Chondrocyte (in vitro differentiated cells): ENCODE results near the gene MX1. TPM values are rescaled to one million over a fixed set of nuclear protein-coding genes. Genes with fewer than 3 reads are reported as not detected.

ENCODE experiments used
- DNase-seq: peaks from one replicate; pipeline ENCODE4 v3.0.0; 2021; ENCODE audit warnings: mixed read lengths, low spot score
- H3K27ac Mint-ChIP-seq: one replicate; pipeline ENCODE4 v1.8.0; 2021; ENCODE audit warnings: mild to moderate bottlenecking, moderate library complexity, mixed read lengths; ENCODE audit not compliant: unreplicated experiment
- H3K27me3 Mint-ChIP-seq: 2 replicates; pipeline ENCODE4 v1.8.0; 2021; ENCODE audit warnings: low read depth, mixed read lengths
- H3K36me3 Mint-ChIP-seq: 2 replicates; pipeline ENCODE4 v1.8.0; 2021; ENCODE audit warnings: low read depth, mixed read lengths
- H3K4me1 Mint-ChIP-seq: 2 replicates; pipeline ENCODE4 v1.8.0; 2021; ENCODE audit warnings: low read depth, mild to moderate bottlenecking, mixed read lengths
- H3K4me3 Mint-ChIP-seq: one replicate; pipeline ENCODE4 v1.8.0; 2021; ENCODE audit warnings: mild to moderate bottlenecking, moderate library complexity, mixed read lengths; ENCODE audit not compliant: unreplicated experiment
- H3K9me3 Mint-ChIP-seq: 2 replicates; pipeline ENCODE4 v1.8.0; 2021; ENCODE audit warnings: low read depth, mixed read lengths
- total RNA-seq: library from RNA; stranded (reverse); gene quantifications from 3 replicates; pipeline ENCODE4 v1.2.1, GENCODE V29; 2021
- TF ChIP-seq, protein P1 (sequence below): fragments of 200-600 bp; sonication (generic); IDR thresholded peaks from 2 replicates; pipeline ENCODE4 v1.5.0; 2021; ENCODE audit warnings: antibody characterized with exemption, mild to moderate bottlenecking, moderate library complexity

Gene MX1
- total RNA-seq, 1 donor from 2014 or later: 1.2 TPM

DNA sequence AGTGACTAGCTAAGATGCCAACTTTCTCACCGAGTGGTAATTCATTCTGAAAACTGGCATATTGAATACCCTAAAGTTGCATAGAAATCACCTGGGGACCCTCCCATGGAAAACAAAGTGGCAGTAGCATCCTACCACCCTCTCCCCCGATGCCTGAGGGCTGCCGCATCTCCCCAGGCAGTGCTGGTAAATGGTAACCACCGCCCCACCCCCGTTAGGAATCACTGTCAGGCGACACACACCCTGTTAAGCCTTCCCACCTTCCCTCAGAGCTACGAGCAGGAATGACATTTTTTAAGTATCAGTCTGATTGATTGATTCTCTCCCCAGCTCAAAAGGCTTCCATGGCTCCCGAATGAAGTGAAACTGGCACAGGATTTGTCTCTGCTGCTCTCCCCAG lies 53.6 kb downstream of the MX1 start:
- peaks cover 38% of the 10 kb centered on the region for H3K4me1 Mint-ChIP-seq
- H3K36me3 Mint-ChIP-seq: no peaks in the 10 kb centered on the region
- no peak for DNase-seq
- H3K4me3 Mint-ChIP-seq: no peak overlapping the region
- no peaks in the 10 kb centered on the region for H3K9me3 Mint-ChIP-seq
- TF ChIP-seq, protein P1, sequence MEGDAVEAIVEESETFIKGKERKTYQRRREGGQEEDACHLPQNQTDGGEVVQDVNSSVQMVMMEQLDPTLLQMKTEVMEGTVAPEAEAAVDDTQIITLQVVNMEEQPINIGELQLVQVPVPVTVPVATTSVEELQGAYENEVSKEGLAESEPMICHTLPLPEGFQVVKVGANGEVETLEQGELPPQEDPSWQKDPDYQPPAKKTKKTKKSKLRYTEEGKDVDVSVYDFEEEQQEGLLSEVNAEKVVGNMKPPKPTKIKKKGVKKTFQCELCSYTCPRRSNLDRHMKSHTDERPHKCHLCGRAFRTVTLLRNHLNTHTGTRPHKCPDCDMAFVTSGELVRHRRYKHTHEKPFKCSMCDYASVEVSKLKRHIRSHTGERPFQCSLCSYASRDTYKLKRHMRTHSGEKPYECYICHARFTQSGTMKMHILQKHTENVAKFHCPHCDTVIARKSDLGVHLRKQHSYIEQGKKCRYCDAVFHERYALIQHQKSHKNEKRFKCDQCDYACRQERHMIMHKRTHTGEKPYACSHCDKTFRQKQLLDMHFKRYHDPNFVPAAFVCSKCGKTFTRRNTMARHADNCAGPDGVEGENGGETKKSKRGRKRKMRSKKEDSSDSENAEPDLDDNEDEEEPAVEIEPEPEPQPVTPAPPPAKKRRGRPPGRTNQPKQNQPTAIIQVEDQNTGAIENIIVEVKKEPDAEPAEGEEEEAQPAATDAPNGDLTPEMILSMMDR: no peak
- no peak overlapping the region for H3K27ac Mint-ChIP-seq
- no peaks in the 10 kb centered on the region for H3K27me3 Mint-ChIP-seq

DNA sequence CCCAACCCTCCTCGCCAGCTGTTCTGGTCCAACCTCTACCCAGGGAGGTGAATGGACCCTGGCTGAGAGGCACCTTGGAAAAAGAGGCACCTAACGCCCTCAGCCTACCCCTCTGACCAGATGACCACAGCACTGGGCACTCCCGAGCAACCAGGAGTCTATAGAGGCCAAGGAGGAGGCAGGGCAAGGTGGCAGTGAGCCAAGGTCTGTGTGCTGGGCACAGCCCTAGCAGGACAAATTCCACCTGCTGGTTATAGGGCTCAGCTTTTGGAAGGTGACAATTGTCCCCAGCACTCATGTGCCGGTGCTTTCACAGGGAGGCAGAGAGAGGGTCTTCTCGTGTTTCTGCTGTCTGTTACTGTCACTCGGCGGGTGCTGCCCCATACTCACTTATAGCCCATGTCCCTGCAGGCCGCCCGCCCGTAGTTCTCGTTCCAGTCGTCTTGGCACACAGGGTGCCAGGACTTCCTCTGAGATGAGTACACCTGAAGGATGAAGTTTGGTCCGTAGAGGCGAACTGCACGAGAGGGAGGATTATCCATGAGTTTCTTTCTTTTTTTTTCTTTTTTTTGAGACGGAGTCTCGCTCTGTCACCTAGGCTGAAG lies 54.1 kb downstream of the MX1 start:
- H3K27ac Mint-ChIP-seq: no peak overlapping the region
- TF ChIP-seq, protein P1: no peak
- H3K9me3 Mint-ChIP-seq: no peaks in the 10 kb centered on the region
- no peaks in the 10 kb centered on the region for H3K27me3 Mint-ChIP-seq
- DNase-seq: no peak
- H3K36me3 Mint-ChIP-seq: no peaks in the 10 kb centered on the region
- no peak overlapping the region for H3K4me3 Mint-ChIP-seq
- H3K4me1 Mint-ChIP-seq: peaks cover 38% of the 10 kb centered on the region

DNA sequence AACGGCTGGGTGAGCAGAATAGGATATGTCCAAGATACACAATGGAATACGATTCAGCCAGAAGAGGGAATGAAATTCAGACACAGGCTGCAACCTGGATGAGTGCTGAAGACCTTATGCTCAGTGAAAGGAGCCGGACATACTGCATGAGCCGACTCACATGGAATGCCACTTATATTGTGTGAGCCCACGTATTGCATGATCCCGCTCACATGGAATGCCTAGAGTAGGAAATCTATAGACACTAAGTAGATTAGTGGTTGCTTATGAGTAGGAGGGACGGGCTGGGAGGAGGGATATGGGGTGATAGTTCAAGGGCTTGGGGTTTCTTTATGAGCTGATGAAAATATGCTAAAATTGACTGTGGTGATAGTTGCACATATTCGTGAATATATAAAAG lies 55.2 kb downstream of the MX1 start:
- Mint-ChIP-seq H3K4me1 (peaks cover 45% of the 10 kb centered on the region), H3K27me3 (no peaks in the 10 kb centered on the region), H3K9me3 (no peaks in the 10 kb centered on the region), H3K36me3 (no peaks in the 10 kb centered on the region), H3K4me3 (no peak overlapping the region), H3K27ac (no peak overlapping the region)
- DNase-seq: no peak
- TF ChIP-seq, protein P1: no peak

DNA sequence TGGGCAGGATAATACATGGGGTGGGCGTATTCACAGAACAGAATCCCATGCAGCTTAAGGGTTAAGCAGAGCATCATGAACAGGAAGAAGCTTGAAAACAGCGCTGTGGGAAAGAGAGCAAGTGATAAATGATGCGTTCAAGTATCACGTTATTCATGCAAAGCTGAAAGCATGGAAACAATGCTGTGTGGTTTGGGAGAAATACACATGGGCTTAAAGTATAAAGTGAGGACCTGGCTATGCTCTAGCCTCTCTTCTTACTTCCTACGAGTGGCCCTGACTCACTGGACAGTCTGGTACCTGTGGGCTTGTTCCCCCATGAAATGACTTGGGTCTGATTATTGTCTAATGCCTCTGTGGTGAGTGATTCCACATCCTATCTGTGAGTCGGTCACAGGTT lies 56.3 kb downstream of the MX1 start:
- H3K9me3 Mint-ChIP-seq: no peaks in the 10 kb centered on the region
- H3K4me1 Mint-ChIP-seq: peaks cover 52% of the 10 kb centered on the region
- no peak overlapping the region for H3K27ac Mint-ChIP-seq
- TF ChIP-seq, protein P1: no peak
- DNase-seq: no peak
- H3K36me3 Mint-ChIP-seq: no peaks in the 10 kb centered on the region
- H3K4me3 Mint-ChIP-seq: no peak overlapping the region
- H3K27me3 Mint-ChIP-seq: no peaks in the 10 kb centered on the region

DNA sequence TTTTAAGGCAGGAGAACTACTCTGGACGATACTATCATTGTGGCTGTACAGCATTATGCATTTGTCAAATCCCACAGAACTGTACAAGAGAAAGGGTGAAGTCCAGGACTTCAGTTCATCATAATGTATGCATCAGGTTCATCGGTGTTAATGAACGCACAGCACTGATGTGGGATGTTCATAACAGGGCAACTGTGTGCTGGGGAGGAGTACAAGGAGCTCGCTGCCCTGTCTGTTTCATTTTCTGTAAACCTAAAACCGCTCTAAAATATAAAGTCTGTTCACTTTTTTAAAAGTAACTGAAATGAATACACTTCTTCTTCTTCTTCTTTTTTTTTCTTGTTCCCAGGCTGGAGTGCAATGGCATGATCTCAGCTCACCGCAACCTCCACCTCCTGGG lies 56.9 kb downstream of the MX1 start:
- Mint-ChIP-seq H3K4me1 (peaks cover 47% of the 10 kb centered on the region), H3K36me3 (no peaks in the 10 kb centered on the region), H3K4me3 (no peak overlapping the region), H3K27me3 (no peaks in the 10 kb centered on the region), H3K9me3 (no peaks in the 10 kb centered on the region), H3K27ac (no peak overlapping the region)
- TF ChIP-seq, protein P1: no peak
- DNase-seq: no peak
